GM21381 (cell line): ENCODE measurements around the gene UBE2O.
A peak's percentile ranks its signal among the peaks of the same experiment; 100 is the strongest.

ENCODE experiments used
- ATAC-seq: cut with Tn5 transposase; IDR thresholded peaks from one replicate; pipeline ENCODE4 v1.9.1; 2021; ENCODE audit warnings: mild to moderate bottlenecking, moderate library complexity; ENCODE audit not compliant: unreplicated experiment

The UBE2O gene

GRCh38 chr17:76468634-76469010 lies 15.7 kb upstream of the UBE2O start:
- ATAC-seq: no peak

DNA sequence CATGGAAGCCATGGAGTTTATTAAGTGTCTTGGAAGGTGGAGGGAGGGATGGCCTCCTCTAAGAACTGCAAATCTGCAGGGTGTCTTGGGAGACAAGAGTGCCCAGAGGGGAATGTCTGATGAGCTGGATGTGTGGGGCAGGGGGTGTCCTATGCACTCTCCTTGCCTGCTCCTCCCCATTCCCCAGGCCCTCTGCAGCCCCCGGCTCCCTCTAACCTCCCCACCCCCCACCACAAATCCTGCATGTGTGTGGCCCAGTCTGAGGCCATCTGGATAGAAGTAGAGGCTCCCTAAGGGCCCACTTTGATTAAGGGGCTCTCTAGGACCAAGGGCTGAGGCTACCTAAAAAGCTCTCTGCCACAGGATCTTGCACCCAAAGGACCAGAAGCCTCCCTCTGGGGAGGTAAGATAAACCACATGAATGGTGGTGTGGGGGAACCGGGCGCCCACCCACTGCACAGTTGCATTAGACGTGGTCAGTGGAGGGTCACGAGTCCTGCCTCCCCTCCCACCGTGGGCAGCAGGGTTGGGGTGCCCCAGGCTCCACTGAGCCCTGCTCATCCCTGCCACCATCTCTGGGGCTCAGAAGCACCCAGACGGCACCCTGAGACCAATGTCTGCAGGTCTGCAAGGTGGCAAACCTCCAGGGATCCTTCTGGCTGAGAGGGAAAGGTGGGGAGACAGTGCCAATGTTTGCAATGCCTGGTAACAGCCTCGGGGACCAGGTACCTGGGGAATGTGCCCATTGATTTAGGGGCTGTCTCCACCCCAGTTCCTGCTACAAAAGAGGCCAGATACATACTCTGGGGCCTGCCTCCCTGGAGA lies 15.1 kb upstream of the UBE2O start:
- no peak for ATAC-seq

- ATAC-seq: no peak
These were observed 14.4 kb upstream of the UBE2O start, which contains the start of gene AANAT for GRCh38 chr17:76467366-76467765. AANAT (plus strand) TSS chr17:76467603; CDS start chr17:76468747, 1,144 bp downstream.

DNA sequence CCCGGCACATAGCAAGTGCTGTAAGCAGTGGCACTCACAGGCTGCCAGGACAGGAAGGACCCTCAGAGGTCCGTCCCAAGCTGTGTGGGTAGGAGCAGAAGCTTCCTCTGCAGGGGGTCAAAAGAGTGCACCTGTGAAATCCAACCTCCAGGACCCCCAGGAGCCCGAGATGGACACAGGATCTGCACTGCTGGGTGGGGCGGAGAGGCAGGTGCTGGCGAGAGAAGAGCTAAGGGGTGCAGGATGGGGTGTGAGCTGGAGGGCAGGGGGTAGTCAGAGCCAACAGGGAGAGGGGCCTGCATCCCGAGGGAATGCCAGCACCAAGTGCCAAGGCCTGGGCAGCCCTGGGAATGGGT lies 13.8 kb upstream of the UBE2O start:
- no peak for ATAC-seq

DNA sequence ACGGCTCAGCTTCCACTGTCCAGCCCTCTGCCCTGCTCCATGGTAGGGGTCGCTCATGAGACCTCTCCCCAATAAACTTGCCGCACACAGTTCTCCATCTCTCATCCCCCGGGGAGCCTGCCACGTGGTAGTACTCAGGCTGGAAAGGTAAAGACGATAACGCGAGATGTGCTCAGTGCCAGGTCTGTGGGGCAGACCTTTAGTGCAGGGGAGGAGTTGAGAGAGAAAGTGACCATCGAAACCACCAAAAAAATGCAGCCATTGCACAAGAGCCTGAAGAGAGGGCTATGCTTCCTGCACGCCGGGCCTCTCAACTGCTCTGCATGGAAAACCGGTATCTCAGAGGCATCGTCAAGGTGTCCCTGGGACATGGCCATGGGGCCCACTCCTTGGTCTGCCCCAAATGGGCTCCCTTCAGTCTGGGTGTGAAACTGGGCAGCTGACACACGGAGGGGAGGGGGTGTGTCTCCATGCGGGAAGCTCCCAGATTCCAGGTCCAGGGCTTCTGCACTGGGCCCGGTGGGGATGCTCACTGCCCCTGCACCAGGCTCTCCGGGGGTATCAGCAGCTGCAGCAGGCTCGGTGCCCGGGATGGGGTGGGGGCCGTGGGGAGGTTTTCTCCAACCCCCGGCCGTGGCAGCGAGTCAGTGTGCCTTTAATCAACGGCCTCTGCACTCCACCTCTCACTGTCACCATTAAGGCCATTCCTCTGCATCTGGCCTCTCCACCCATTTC lies 9.8 kb upstream of the UBE2O start:
- no peak for ATAC-seq

DNA sequence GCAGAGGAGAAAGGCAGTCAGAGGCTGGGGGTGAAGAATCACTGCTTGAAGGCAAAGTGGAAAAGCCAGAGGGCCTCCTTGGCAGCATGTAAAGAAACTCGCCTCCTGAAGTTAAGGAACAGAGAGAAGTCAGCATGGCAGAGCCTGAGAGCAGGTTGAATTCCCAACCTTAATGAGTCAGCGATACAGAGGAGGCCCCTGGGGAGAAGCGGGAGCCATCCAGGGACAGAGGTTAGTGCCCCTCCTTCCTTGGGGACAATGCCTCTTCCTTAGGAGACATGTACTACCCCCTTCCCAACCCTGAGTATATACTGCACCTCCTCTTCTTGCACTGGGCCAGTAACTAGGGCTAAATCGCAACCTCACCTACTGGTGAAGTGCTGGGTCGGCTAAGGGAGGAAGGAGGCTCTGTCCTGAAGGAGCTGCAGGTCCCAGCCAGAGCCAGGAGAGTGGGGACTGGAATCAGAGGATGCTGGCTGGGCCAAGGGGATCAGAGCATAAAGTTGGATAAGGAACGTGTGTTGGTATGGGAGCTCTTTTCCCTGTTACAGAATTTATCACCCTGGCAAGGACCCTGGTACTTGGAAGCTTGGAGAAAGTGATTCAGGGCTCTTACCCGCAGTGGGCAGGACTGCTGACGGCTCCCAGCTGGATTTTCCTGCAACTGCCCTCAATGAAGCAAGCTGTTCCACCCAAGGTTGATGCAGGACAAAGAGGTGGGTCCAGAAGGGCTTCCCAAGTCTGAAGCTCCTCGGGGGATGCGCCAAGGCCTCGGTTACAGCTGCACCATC lies 9.0 kb upstream of the UBE2O start:
- no peak for ATAC-seq

- no peak for ATAC-seq
These were observed 6.7 kb upstream of the UBE2O start for GRCh38 chr17:76459674-76460073.

- no peak for ATAC-seq
These were observed 5.9 kb upstream of the UBE2O start for GRCh38 chr17:76458580-76459490.

GRCh38 chr17:76453431-76453743 lies 435 bp upstream of the UBE2O start:
- no peak for ATAC-seq

DNA sequence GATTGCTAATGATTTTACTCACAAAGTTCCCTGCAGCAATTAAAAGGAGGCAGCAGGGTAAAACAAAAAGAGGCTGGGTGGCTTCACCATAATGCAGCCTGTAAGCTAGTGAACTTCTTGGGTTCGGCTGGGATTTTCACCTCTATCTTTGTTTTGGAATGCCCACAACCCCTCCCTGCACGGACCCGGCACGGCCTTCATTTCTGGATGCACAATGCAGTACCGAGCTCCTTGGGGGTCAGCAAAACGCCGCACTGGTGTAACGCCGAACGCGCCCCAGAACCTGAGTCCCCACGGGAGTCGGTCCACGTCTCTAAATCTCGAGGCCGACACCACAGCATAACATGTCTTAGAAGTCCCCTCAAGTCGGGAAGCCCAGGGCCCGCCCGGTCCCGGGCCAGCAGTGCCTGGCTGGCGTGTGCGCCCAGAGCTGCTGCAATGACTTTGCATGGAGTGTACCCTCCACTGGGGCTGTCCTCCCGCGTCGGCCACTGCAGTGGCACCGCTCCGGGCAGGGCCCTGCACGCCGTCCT lies 759 bp downstream of the UBE2O start:
- peak; percentile 23 for ATAC-seq

GRCh38 chr17:76451506-76451905 lies 1.4 kb downstream of the UBE2O start:
- no peak for ATAC-seq

GRCh38 chr17:76449126-76449525 lies 3.8 kb downstream of the UBE2O start:
- no peak for ATAC-seq

GRCh38 chr17:76447931-76448652 lies 4.9 kb downstream of the UBE2O start:
- no peak for ATAC-seq

- no peak for ATAC-seq
These were observed 6.3 kb downstream of the UBE2O start for GRCh38 chr17:76446449-76447231.

- ATAC-seq: no peak
These were observed 7.1 kb downstream of the UBE2O start for GRCh38 chr17:76445697-76446448.

DNA sequence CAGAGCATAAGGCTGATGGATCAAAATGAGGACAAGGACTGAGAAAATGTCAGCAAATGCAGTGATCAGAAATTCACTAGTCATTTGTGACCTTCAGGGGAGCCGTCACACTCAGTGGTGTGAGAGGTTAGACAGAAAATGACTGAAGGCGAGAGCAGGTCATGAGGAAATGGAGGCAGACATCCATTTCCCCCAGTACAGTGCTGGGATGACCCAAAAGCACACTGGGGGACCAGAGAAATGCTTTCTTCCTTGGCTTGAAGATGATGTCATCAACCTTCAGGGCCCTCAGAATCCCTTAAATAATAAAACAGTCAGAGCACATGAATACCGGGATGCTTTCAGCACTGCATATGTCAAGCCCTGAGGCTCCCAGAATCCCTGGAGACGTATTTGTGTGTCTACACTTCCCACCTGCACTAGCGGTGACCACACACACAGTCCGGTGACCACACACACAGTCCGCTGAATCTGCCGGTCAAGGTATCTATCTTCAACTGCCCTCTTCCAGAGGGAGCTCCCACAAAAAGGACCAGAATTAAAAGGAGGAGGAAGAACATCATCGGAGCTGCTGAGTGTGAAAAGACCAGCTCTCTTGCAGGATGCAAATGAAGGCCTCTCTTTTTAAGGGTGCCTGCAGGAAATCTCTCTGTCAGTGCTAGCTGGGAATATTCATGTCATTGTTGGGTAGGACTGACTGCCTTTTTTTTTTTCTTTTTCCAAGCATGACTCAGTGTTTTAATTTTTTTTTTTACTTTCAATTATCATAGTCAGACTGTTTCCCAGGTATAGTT lies 8.2 kb downstream of the UBE2O start:
- ATAC-seq: no peak
